Panc1 (cell line): Measurements from ENCODE around the gene MRFAP1L1.

Experiments used
- CTCF ChIP-seq: fragments of 450-650 bp; IDR thresholded peaks from 2 replicates; pipeline ENCODE4 v1.5.1; 2017; ENCODE audit warnings: mild to moderate bottlenecking
- POLR2AphosphoS5 ChIP-seq: IDR thresholded peaks from 2 replicates; pipeline ENCODE4 v1.6.1; 2012; ENCODE audit warnings: mild to moderate bottlenecking, low read depth, low read length, moderate library complexity

DNA sequence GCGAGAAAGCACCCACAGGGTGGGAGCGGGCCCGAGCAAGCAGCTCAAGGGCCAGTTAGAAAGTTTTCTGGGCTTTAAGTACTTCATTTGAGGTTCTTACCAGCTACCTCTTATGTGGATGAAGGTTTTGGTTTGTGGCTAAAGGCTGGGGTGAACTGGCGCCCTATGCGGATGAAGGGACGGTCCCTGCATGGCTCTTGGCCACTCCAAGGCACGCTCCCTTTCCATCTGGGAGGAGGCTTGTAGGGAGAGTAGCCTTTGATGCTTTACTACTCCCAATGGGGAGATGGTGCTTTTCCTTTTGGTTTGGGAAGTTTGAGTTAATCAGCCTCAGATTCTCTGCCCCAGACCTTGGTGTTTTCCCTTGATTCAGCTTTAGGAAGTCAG lies 51.5 kb downstream of the MRFAP1L1 start:
- TF ChIP-seq CTCF (no peak), POLR2AphosphoS5 (no peak)
